NCI-H1694 (cell line): ENCODE data around the gene SLC31A1.
"Not testable (repeated sequence)": the region's sequence is repeated elsewhere in the genome, so short reads cannot be mapped to it uniquely, and the experiment has no call there.

Experiments
- DNase-seq: peaks from one replicate; lab custom pipeline; 2025; lab: John Stamatoyannopoulos, UW

SLC31A1 gene

GRCh38 chr9:113261917-113262671, 40.8 kb downstream of the SLC31A1 start:
- DNase-seq, result no peak

GRCh38 chr9:113266174-113266573, 44.8 kb downstream of the SLC31A1 start:
- no peak for DNase-seq

DNA sequence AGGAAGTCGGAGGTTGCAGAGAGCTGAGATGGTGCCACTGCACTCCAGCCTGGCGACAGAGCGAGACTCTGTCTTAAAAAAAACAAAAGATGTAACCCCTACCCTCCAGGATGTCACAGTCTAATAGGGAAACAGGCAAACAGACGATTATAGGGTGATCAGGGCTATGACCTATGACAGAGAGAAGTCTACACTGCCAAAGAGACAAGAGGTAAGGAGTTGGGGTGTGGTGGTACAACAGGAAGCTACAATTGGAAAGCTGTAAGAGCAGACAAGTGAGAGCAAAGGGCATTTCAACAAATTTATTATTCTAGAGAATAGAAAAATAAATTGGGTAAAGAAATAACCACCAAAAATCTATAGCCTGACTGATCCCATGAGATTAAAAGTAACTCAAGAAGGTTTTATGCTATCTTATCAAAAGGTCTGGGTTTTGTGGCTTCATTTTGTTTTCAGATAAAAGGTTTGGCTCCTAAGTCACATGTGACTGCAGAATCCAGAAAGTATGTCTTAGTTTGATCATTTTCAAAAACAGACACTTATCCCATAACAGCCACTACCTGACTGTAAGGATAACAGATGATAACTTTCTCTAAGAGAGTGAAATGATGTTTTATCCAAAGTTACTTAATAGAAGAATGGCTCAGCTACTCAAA, 46.7 kb downstream of the SLC31A1 start:
- DNase-seq, result no peak

- no peak for DNase-seq
Measured at GRCh38 chr9:113269355-113269754, 48.0 kb downstream of the SLC31A1 start.

DNA sequence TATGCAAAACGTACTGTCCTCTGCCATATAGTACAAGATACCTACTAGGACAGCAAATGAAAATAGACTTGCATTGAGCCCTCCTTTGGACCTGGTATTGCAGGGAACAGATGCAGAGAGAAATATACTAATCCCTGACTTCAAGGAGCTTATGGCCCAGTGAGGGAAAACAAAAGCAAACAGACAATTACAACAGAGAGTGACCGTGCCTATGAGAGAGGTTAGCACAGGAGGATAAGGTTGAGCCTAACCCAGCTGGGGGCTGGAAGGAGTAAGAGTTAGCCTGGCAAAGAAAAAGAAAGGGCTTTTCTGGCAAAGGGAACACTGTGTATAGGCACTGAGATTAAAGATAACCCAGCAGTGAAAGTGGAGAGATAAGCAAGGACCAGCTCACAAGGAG, 48.5 kb downstream of the SLC31A1 start:
- DNase-seq, result no peak

DNA sequence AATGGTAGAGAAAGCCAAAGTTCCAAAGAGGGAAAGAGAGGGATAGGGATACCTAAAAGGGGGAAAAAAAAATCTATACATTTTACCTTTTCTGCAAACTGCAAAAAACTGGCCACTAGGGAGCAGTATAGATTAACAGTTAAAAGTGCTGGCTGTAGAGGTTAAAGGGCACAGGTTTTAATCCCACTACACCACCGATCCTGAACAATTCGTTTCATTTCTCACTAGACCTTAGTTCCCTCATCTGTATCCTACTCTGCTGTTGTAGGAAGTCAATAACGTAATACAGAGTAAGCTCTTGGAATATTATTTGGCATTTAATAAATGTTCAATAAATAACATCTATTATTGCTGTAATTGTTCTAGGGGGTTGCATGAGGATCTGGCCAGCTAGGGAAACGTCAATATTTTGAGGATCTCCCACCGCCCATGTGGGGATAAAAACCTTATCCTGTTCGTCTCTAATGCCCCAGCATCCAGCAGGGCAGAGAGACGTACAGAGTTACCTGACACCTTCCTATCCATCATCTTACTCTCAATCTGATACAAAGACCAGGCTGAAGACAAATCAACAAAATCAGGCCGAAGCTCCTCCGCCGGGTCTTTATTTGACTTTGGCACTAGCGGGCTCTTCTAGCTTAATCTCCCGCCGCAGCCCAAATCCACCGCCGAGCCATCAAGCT, 53.3 kb downstream of the SLC31A1 start:
- DNase-seq, result peak; percentile 58

- peak; percentile 96 for DNase-seq
Measured at GRCh38 chr9:113275157-113276131, 54.1 kb downstream of the SLC31A1 start, which contains the start of the genes CDC26 and PRPF4. Gene CDC26 (minus strand): TSS chr9:113275572. CDS start chr9:113272507, 3,065 bp downstream. Gene PRPF4 (plus strand): TSS chr9:113275658. CDS start chr9:113275744, 86 bp downstream.

DNA sequence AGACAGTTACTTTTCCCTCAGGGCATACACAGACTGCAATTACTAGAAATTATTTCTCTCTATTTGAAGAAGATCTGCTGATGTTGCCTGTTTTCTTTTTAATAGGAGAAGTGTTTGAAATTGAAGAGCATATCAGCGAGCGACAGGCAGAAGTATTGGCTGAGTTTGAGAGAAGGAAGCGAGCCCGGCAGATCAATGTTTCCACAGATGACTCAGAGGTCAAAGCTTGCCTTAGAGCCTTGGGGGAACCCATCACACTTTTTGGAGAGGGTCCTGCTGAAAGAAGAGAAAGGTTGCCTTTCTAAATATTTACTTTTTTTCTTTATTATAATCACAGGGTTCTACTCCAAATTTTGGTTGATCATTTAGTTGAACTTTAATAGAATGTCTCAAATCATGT, 57.5 kb downstream of the SLC31A1 start:
- no peak for DNase-seq

GRCh38 chr9:113281356-113281755, 60.0 kb downstream of the SLC31A1 start:
- DNase-seq, result no peak

- DNase-seq, result no peak
Measured at GRCh38 chr9:113289091-113289490, 67.7 kb downstream of the SLC31A1 start.

DNA sequence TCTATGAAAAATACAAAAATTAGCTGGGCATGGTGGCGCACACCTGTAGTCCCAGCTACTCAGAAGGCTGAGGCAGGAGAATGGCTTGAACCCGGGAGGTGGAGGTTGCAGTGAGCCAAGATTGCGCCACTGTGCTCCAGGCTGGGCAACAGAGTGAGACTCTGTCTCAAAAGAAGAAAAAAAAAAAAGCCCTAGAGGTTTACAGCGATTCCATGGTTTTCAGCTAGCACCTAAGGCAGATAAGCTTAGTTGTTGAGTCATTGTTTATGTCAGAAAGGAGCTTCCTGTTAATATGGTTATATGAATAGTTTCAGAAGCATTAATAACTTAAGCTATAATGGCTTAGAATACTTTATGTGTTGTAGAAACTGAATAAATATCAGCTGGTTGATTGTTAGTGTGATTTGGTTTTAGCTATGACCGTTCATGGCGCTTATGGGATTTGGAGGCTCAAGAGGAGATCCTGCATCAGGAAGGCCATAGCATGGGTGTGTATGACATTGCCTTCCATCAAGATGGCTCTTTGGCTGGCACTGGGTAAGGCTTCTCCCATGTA, 68.8 kb downstream of the SLC31A1 start:
- no peak for DNase-seq

DNA sequence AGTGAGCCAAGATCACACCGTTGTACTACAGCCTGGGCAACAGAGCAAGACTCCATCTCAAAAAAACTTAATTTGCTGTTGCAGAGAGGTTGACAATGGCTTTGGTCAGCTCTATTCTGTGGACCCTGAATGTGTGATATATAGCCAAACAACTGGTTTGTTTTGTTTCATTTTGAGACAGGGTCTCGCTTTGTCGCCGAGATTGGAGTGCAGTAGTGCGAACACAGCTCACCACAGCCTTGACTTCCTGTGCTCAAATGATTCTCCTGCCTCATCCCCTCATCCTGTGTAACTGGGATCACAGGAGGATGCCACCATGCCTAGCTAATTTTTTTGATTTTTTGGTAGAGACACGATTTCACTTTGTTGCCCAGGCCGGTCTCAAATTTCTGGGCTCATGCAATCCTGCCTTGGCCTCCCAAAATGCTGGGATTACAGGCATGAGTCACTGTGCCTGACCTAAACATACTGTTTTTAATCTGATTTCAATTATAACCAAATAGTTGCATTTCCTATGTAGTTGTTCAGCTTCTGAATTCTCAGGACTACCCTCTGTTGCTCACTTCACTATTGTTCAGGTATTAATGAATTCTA, 72.0 kb downstream of the SLC31A1 start:
- no peak for DNase-seq

- not testable (repeated sequence) for DNase-seq
Measured at GRCh38 chr9:113296247-113296646, 74.9 kb downstream of the SLC31A1 start.

- peak; percentile 50 for DNase-seq
Measured at GRCh38 chr9:113296796-113297558, 75.6 kb downstream of the SLC31A1 start.

- DNase-seq, result no peak
Measured at GRCh38 chr9:113298311-113298710, 77.0 kb downstream of the SLC31A1 start.

DNA sequence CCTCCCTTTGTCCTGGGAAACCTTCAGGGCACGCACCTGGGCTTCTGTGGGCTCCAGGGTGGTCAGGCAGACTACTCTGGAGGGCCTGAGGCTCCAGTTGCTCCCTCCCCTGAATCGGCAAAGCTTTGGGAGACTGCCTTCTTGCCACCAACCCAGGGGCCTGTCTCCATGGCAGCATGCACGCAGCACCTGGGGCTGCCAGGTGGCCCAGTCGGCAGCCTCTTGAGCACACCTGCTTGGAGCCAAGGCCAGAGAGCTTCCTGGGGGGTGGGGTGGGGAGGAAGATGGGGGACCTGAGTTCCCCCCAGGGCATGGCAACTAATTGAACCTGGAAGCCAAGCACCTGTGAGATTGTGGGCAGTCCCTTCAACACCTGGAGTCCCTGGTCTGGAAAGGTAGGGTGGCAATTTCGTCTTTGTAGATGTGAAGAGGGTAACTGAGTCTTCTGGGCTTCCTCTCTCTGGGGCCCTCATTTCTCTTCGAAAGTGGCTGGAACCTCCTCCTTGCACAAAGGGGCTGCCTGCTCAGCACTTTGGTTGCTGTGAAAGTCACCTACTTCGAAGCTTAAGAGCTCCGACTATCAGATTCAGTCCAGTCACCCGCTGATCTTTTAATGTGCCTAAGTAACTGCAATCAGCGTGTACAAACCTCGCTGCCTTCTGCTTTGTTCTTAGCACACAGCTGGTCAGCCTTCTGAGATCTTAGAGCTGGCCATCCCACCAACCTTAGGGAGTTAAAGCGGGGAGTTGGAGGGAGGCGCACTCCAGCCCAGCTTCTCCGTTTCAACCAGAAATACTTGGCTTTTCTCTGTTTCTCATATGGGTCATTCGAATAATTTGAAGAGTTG, 77.8 kb downstream of the SLC31A1 start:
- no peak for DNase-seq

DNA sequence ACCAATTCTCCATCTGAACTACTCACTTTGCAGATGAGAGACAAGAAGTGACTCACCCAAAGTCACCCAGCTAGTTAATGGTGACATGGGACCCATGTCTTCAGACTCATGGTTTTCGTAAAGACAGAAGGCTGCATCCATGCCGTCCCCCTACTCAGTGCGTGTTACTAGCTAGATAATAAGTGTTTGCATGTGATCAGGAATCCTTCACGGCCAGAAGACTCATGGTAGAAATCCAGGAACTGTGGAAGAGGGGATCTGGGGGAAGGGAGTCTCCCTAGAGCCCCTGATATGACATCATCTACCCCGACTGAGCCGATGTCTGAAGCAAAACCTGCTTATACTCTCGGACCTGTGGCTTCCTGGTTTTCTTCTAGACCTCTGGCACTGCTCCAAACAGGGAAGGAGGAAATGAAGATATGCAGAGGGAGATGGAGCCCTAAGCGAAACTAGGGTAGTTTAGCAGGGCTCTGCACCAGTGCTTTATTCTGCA, 78.5 kb downstream of the SLC31A1 start:
- no peak for DNase-seq

GRCh38 chr9:113301548-113301947, 80.2 kb downstream of the SLC31A1 start:
- DNase-seq, result no peak
